Left lung (tissue), 10 donors: ENCODE data around the gene GALNS. TPM values are rescaled to one million over a fixed set of nuclear protein-coding genes. Genes with fewer than 3 reads are reported as not detected.
A peak's percentile ranks its signal among the peaks of the same experiment; 100 is the strongest.

Experiments used
- ATAC-seq: fragments of 200-7000 bp; cut with Tn5 transposase; one replicate; pipeline ENCODE4 v1.9.1; 2020; ENCODE audit warnings: moderate library complexity
- DNase-seq, 4 donors: peaks; one replicate each; pipeline ENCODE4 v3.0.0-alpha.2; 2013 to 2020
- H3K27ac ChIP-seq, 2 donors: fragments of 200-600 bp; sonication (generic) in 1 of 2; one replicate each; pipeline versions ENCODE4 v1.5.0 to v1.8.0; 2020 to 2021
- H3K27me3 ChIP-seq, 2 donors: fragments of 200-600 bp; sonication (generic) in 1 of 2; one replicate each; pipeline versions ENCODE4 v1.5.0 to v1.8.0; 2020 to 2021
- H3K36me3 ChIP-seq, 2 donors: fragments of 200-600 bp; sonication (generic) in 1 of 2; one replicate each; pipeline versions ENCODE4 v1.5.0 to v1.8.0; 2020 to 2021
- H3K4me1 ChIP-seq, 2 donors: fragments of 200-600 bp; one replicate each; pipeline ENCODE4 v1.8.0; 2021
- H3K4me3 ChIP-seq, 2 donors: fragments of 200-600 bp; sonication (generic) in 1 of 2; one replicate each; pipeline versions ENCODE4 v1.5.0 to v1.8.0; 2020 to 2021; ENCODE audit warnings: mild to moderate bottlenecking in 1 of 2
- H3K9me3 ChIP-seq, 2 donors: fragments of 200-600 bp; sonication (generic) in 1 of 2; one replicate each; pipeline versions ENCODE4 v1.5.0 to v1.8.0; 2020 to 2021
- CTCF ChIP-seq, 2 donors: fragments of 200-600 bp; sonication (generic) in 1 of 2; IDR thresholded peaks; one replicate each; pipeline versions ENCODE4 v1.5.0 to v1.8.0; 2021; ENCODE audit warnings: antibody characterized with exemption in 2 of 2
- intact Hi-C, 2 donors: fragments of 100-400 bp; cut with DNase I; formaldehyde crosslinking; loops; one replicate each; pipeline versions ENCODE4 v1.11.2 to v1.14.2; 2022
- polyA plus RNA-seq, 6 donors: library from polyadenylated mRNA; unstranded; fragments of 120-200 nt; gene quantifications; one replicate each; pipeline ENCODE4 v1.2.1, GENCODE V29; 2013; ENCODE audit not compliant: insufficient read length in 6 of 6
- total RNA-seq, 2 donors: library from RNA; stranded (reverse); fragmentation: NEBNext Ultra II Directional; extraction: Animal tissue kit (Norgen Biotek cat#: 25700); gene quantifications; one replicate each; pipeline ENCODE4 v1.2.1, GENCODE V29; 2021
- donor health status: DM: no; HTN: yes; CAD: no.
- donor health status: DM: no; HTN: no; CAD: no.

The GALNS gene
- total and polyA plus RNA-seq, 8 donors: 23.8 to 46.5 (median 31.9) TPM

DNA sequence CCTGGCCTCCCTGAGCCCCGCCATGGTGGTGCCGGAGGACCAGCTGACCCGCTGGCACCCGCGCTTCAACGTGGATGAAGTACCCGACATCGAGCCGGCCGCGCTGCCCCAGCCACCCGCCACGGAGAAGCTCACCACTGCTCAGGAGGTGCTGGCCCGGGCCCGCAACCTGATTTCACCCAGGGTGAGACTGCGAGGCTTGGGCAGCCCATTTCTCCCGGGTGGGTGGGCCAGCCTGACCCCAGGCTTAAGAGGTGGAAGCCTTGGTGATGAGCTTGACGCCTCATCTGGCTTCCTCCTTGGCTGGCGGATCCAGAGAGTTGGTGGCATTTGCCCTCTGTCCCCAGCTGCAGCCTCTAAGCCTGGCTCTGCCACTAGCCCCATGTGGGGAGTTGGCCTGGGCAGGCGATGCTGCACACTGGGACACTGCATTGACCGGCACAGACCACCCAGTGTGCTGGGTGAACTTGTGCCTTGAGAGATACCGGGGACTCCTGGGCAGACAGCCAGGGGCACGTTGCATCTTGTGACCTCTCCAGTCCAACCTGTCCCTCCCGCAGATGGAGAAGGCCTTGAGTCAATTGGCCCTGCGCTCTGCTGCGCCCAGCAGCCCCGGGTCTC, 50.1 kb downstream of the GALNS start:
- H3K4me1 ChIP-seq: peaks cover 17 to 52% of the 10 kb centered on the region in 2 donors

GRCh38 chr16:88805887-88806393, 50.8 kb downstream of the GALNS start:
- Histone ChIP-seq H3K4me3 (no peak overlapping the region), H3K4me1 (peaks cover 16 to 48% of the 10 kb centered on the region in 2 donors), H3K9me3 (no peaks in the 10 kb centered on the region), H3K27ac (no peak overlapping the region), H3K27me3 (peaks cover 0 to 8% of the 10 kb centered on the region in 2 donors), H3K36me3 (peaks cover 0 to 32% of the 10 kb centered on the region in 2 donors)
- DNase-seq (no peak), ATAC-seq (no peak)
- TF ChIP-seq CTCF (IDR thresholded peaks at IDR 0.05): no peak
- intact Hi-C loops: no loop called here

More for the DNA sequence above, 50.1 kb downstream of the GALNS start:
- Histone ChIP-seq H3K27ac (no peak overlapping the region), H3K27me3 (peaks cover 0 to 8% of the 10 kb centered on the region in 2 donors), H3K9me3 (no peaks in the 10 kb centered on the region), H3K4me3 (no peak overlapping the region), H3K36me3 (peaks cover 0 to 32% of the 10 kb centered on the region in 2 donors)
- TF ChIP-seq CTCF (IDR thresholded peaks at IDR 0.05): no peak
- no peak for ATAC-seq
- intact Hi-C loops: no loop called here
- DNase-seq: no peak

DNA sequence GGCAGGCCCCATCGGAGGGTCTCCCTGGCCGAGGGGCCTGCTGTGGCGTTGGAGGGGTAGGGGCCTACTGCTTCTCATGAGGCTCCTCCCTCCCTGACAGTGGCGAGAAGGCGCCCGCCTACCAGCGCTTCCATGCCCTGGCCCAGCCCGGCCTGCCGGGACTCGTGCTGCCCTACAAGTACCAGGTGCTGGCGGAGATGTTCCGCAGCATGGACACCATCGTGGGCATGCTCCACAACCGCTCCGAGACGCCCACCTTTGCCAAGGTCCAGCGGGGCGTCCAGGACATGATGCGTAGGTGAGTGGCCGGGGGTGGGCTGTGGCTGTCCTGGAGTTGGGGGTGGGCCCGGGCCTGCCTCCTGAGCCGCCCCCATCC, 51.4 kb downstream of the GALNS start:
- Histone ChIP-seq H3K4me1 (peaks cover 10 to 44% of the 10 kb centered on the region in 2 donors), H3K4me3 (peak overlapping the region in 1 of 2 donors; percentile 73), H3K27me3 (peaks cover 0 to 8% of the 10 kb centered on the region in 2 donors), H3K36me3 (peaks cover 0 to 32% of the 10 kb centered on the region in 2 donors), H3K9me3 (no peaks in the 10 kb centered on the region), H3K27ac (no peak overlapping the region)
- ATAC-seq (no peak), DNase-seq (no peak)
- no peak for TF ChIP-seq CTCF (IDR thresholded peaks at IDR 0.05)
- intact Hi-C loops: no loop called here

- Histone ChIP-seq H3K27me3 (peaks cover 0 to 8% of the 10 kb centered on the region in 2 donors), H3K36me3 (peaks cover 0 to 26% of the 10 kb centered on the region in 2 donors), H3K27ac (no peak overlapping the region), H3K4me1 (peaks cover 6 to 44% of the 10 kb centered on the region in 2 donors), H3K9me3 (no peaks in the 10 kb centered on the region), H3K4me3 (peak overlapping the region; percentile 45 to 73)
- intact Hi-C loops: no loop called here
- peak in 1 of 4 donors; percentile 83 for DNase-seq
- ATAC-seq: peak; percentile 4
- TF ChIP-seq CTCF (IDR thresholded peaks at IDR 0.05): no peak
Observed at GRCh38 chr16:88804552-88805339, 52.0 kb downstream of the GALNS start.

- Histone ChIP-seq H3K4me3 (peak overlapping the region; percentile 45 to 73), H3K9me3 (no peaks in the 10 kb centered on the region), H3K4me1 (peaks cover 6 to 43% of the 10 kb centered on the region in 2 donors), H3K36me3 (peaks cover 0 to 20% of the 10 kb centered on the region in 2 donors), H3K27me3 (peaks cover 0 to 8% of the 10 kb centered on the region in 2 donors), H3K27ac (no peak overlapping the region)
- ATAC-seq (no peak), DNase-seq (no peak)
- intact Hi-C loops: no loop called here
- no peak for TF ChIP-seq CTCF (IDR thresholded peaks at IDR 0.05)
Observed at GRCh38 chr16:88804173-88804551, 52.6 kb downstream of the GALNS start.
